Uterus (tissue), 4 donors: ENCODE data around the gene NEK5. TPM values are rescaled to one million over a fixed set of nuclear protein-coding genes. Genes with fewer than 3 reads are reported as not detected.
"Not testable (repeated sequence)": the region's sequence is repeated elsewhere in the genome, so short reads cannot be mapped to it uniquely, and the experiment has no call there.

Experiments
- DNase-seq, 2 donors: peaks; one replicate each; pipeline ENCODE4 v3.0.0-alpha.2; 2019 to 2020
- H3K27ac ChIP-seq, 2 donors: fragments of 200-600 bp; sonication (generic); 1 replicate in 1 of 2; 2 replicates in 1 of 2; pipeline ENCODE4 v1.5.1; 2016 to 2018
- H3K27me3 ChIP-seq, 2 donors: fragments of 200-600 bp; sonication (generic); one replicate each; pipeline ENCODE4 v1.5.1; 2018 to 2019; ENCODE audit warnings: control low read depth in 1 of 2
- H3K36me3 ChIP-seq, 2 donors: fragments of 200-600 bp; sonication (generic); one replicate each; pipeline ENCODE4 v1.5.1; 2019; ENCODE audit warnings: control low read depth in 1 of 2
- H3K4me1 ChIP-seq, 2 donors: fragments of 200-600 bp; sonication (generic); one replicate each; pipeline ENCODE4 v1.5.1; 2018 to 2019; ENCODE audit warnings: control low read depth in 1 of 2
- H3K4me3 ChIP-seq, 2 donors: fragments of 200-600 bp; sonication (generic); 1 replicate in 1 of 2; 2 replicates in 1 of 2; pipeline ENCODE4 v1.5.1; 2018 to 2019; ENCODE audit warnings: mild to moderate bottlenecking in 1 of 2
- H3K9me3 ChIP-seq, 2 donors: fragments of 200-600 bp; sonication (generic); one replicate each; pipeline ENCODE4 v1.5.1; 2019; ENCODE audit warnings: control low read depth in 1 of 2
- POLR2A ChIP-seq, 2 donors: fragments of 450-650 bp; IDR thresholded peaks; one replicate each; pipeline ENCODE4 v1.6.1; 2016; ENCODE audit warnings: antibody characterized with exemption in 2 of 2, mild to moderate bottlenecking in 1 of 2, moderate library complexity in 1 of 2
- intact Hi-C: fragments of 100-400 bp; cut with DNase I; formaldehyde crosslinking; loops from one replicate; pipeline ENCODE4 v1.15.1; 2023; ENCODE audit warnings: low total_unique reads
- total RNA-seq, 4 donors: library from RNA; depleted of rRNA in 3 of 4; stranded (reverse); fragments of >200 nt in 3 of 4; gene quantifications; one replicate each; pipeline versions ENCODE4 v1.1.0 to v1.2.4, GENCODE V29; 2014 to 2023
- TF ChIP-seq, protein P1 (sequence below), 4 experiments: fragments of 200-600 bp in 2 of 4; fragments of 450-650 bp in 2 of 4; sonication (generic) in 2 of 4; IDR thresholded peaks; one replicate each; pipeline ENCODE4 v1.5.1; 2016 to 2019; ENCODE audit warnings: antibody characterized with exemption in 4 of 4, mild to moderate bottlenecking in 2 of 4, moderate library complexity in 1 of 4
- donor health status: DM: yes; HTN: yes; CAD: no.

Gene NEK5
- total RNA-seq, 4 donors from 2014 or later: 0.76 to 7.9 (median 3.5) TPM

DNA sequence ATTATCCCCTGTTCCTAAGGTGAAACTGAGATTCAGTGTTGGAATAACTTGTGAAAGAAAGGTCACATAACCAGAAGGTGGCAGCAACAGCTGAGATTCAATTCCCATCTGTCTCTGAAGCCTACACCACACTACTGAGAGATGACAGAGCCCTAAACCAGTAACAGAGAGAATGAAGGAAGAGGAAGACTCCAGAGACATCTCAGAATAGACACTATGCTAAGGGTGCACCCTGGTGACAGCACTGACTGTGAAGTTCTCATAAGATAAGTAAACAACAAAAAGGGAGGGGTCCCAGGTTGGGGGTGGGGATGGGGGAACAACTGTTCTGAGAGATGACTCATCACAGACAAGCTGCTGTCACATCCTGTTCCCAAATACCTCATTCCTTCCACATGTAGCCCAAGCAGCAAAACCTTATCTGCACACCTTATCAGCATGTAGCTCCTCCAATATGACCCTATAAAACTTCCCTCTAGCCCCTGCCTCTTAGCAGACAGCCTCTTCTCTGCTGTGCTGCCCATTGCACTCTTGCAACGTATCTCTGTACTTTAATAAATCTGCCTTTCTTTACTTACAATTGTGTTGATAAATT is 57.8 kb downstream of the NEK5 start:
- Histone ChIP-seq H3K4me3 (no peak overlapping the region), H3K27me3 (no peaks in the 10 kb centered on the region), H3K27ac (no peak overlapping the region), H3K36me3 (no peaks in the 10 kb centered on the region), H3K4me1 (no peaks in the 10 kb centered on the region), H3K9me3 (peaks cover 0 to 10% of the 10 kb centered on the region in 2 donors)
- TF ChIP-seq, protein P1, sequence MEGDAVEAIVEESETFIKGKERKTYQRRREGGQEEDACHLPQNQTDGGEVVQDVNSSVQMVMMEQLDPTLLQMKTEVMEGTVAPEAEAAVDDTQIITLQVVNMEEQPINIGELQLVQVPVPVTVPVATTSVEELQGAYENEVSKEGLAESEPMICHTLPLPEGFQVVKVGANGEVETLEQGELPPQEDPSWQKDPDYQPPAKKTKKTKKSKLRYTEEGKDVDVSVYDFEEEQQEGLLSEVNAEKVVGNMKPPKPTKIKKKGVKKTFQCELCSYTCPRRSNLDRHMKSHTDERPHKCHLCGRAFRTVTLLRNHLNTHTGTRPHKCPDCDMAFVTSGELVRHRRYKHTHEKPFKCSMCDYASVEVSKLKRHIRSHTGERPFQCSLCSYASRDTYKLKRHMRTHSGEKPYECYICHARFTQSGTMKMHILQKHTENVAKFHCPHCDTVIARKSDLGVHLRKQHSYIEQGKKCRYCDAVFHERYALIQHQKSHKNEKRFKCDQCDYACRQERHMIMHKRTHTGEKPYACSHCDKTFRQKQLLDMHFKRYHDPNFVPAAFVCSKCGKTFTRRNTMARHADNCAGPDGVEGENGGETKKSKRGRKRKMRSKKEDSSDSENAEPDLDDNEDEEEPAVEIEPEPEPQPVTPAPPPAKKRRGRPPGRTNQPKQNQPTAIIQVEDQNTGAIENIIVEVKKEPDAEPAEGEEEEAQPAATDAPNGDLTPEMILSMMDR (IDR thresholded peaks at IDR 0.05): no peak
- no peak for TF ChIP-seq POLR2A (IDR thresholded peaks at IDR 0.05)
- DNase-seq: no peak
- intact Hi-C loops: no loop called here

DNA sequence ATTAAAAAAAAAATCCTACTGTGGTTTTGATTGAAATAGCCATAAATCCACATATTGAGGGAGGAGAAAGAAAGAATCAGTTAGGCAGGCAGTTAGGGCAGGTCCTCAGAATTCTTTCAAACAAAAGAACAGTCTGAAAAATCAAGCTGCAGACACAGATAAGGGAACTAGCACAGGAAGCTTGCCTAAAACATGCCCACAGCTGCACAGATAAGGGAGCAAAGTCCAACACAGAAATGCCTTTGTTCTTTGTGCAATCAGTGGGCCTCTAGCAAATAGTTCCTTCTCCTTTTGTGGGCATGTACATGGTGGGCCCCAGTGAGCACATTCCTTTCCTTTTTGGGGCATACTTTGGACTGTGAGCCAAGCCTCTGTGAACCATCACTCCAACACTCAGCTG is 61.6 kb downstream of the NEK5 start:
- H3K9me3 ChIP-seq: peaks cover 0 to 10% of the 10 kb centered on the region in 2 donors

DNA sequence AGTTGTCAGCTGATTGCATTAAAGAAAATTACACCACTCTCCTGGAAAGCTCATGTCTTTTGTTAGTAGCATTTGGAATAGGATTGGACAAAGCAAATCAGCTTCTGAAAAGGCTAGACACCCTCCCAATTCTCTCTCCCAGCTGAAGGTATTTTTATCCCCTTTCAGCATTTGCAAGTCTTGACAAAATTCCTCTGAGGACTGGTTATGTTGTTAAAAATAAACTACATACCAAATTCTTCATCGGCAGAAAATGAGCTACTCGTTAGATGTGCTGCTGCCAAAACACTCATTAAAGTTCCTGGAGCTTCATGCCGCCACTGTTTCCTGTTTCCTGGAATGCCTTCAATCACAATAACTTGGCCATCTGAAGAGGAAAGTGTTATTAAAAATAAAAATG is 67.3 kb downstream of the NEK5 start:
- H3K27me3 ChIP-seq: no peaks in the 10 kb centered on the region
- H3K36me3 ChIP-seq: no peaks in the 10 kb centered on the region
- no peaks in the 10 kb centered on the region for H3K4me1 ChIP-seq
- intact Hi-C loops: no loop called here
- TF ChIP-seq, protein P1 (IDR thresholded peaks at IDR 0.05): no peak
- TF ChIP-seq POLR2A (IDR thresholded peaks at IDR 0.05): no peak
- no peaks in the 10 kb centered on the region for H3K9me3 ChIP-seq
- H3K27ac ChIP-seq: no peak overlapping the region
- no peak overlapping the region for H3K4me3 ChIP-seq
- no peak for DNase-seq

More for the DNA sequence above, 61.6 kb downstream of the NEK5 start:
- TF ChIP-seq, protein P1 (IDR thresholded peaks at IDR 0.05): no peak
- TF ChIP-seq POLR2A (IDR thresholded peaks at IDR 0.05): no peak
- no peak overlapping the region for H3K27ac ChIP-seq
- H3K36me3 ChIP-seq: no peaks in the 10 kb centered on the region
- no peak overlapping the region for H3K4me3 ChIP-seq
- H3K27me3 ChIP-seq: no peaks in the 10 kb centered on the region
- no peaks in the 10 kb centered on the region for H3K4me1 ChIP-seq
- no peak for DNase-seq
- intact Hi-C loops: no loop called here

DNA sequence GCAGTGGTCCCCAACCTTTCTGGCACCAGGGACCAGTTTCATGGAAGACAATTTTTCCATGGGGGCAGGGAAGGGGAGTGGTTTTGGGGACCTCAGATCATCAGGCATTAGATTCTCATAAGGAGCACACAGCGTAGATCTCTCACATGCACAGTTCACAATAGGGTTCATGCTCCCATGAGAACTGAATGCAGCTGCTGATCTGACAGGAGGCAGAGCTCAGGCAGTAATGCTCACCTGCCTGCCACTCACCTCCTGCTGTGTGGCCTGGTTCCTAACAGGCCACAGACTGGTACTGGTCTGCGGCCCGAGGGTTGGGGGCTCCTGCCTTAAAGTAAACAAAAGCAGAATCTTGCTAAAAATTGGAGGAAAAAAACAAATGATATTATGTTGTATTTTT is 67.8 kb downstream of the NEK5 start:
- H3K4me3 ChIP-seq, H3K9me3 ChIP-seq, H3K4me1 ChIP-seq, H3K36me3 ChIP-seq, DNase-seq, H3K27ac ChIP-seq, intact Hi-C loops, H3K27me3 ChIP-seq: not testable (repeated sequence)

DNA sequence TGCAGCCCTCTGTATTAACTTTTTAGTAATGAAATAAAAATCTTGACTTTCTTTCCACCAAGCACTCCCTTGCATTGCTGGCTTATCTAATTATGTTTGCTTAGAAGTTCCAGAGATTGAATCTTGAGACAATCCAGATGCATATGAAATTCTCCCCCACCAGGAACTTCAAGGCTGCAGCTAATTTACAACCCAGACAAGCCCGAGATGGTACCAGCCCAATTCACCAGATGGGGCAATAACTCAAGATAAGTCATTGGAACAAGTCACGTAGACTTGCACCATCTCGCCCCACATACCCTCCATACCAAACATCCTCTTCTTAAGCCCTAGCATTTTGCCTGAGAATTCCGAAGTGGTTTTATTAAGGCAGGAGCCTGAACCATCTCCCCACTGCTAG is 75.4 kb downstream of the NEK5 start:
- H3K4me1 ChIP-seq: no peaks in the 10 kb centered on the region
- no peaks in the 10 kb centered on the region for H3K27me3 ChIP-seq
- no peak overlapping the region for H3K4me3 ChIP-seq
- no peak overlapping the region for H3K27ac ChIP-seq
- no peak for DNase-seq
- no peak for TF ChIP-seq POLR2A (IDR thresholded peaks at IDR 0.05)
- TF ChIP-seq, protein P1 (IDR thresholded peaks at IDR 0.05): no peak
- H3K36me3 ChIP-seq: no peaks in the 10 kb centered on the region
- intact Hi-C loops: no loop called here
- H3K9me3 ChIP-seq: no peaks in the 10 kb centered on the region

DNA sequence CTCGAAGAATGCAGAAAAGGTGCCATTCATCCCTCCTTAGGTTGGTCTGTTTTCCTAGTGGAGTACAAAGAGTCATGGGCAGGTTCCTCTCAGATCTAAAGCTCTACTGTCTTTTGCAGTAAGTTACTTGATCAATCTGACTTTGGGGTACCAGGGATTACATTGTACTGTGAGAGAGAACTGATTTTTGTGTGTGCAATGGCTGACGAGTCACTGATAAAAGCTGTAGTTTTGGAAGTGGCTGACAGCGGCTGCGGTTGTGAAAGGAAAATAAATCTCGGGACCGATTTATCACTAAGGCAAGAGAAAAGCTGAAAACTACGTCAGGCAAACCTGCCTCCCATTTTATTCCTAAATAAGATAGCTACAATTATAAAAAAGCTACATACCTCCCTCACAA is 77.5 kb downstream of the NEK5 start:
- intact Hi-C loops: no loop called here
- Histone ChIP-seq H3K27ac (no peak overlapping the region), H3K4me1 (no peaks in the 10 kb centered on the region), H3K4me3 (no peak overlapping the region), H3K9me3 (no peaks in the 10 kb centered on the region), H3K36me3 (no peaks in the 10 kb centered on the region), H3K27me3 (no peaks in the 10 kb centered on the region)
- TF ChIP-seq, protein P1 (IDR thresholded peaks at IDR 0.05): no peak
- no peak for TF ChIP-seq POLR2A (IDR thresholded peaks at IDR 0.05)
- no peak for DNase-seq
